Measurements from ENCODE around the gene CINP. TPM values are rescaled to one million over a fixed set of nuclear protein-coding genes. Genes with fewer than 3 reads are reported as not detected.
"Not testable (repeated sequence)": the region's sequence is repeated elsewhere in the genome, so short reads cannot be mapped to it uniquely, and the experiment has no call there.

Gene CINP
- total RNA-seq, 1 donor = 51.8 TPM

DNA sequence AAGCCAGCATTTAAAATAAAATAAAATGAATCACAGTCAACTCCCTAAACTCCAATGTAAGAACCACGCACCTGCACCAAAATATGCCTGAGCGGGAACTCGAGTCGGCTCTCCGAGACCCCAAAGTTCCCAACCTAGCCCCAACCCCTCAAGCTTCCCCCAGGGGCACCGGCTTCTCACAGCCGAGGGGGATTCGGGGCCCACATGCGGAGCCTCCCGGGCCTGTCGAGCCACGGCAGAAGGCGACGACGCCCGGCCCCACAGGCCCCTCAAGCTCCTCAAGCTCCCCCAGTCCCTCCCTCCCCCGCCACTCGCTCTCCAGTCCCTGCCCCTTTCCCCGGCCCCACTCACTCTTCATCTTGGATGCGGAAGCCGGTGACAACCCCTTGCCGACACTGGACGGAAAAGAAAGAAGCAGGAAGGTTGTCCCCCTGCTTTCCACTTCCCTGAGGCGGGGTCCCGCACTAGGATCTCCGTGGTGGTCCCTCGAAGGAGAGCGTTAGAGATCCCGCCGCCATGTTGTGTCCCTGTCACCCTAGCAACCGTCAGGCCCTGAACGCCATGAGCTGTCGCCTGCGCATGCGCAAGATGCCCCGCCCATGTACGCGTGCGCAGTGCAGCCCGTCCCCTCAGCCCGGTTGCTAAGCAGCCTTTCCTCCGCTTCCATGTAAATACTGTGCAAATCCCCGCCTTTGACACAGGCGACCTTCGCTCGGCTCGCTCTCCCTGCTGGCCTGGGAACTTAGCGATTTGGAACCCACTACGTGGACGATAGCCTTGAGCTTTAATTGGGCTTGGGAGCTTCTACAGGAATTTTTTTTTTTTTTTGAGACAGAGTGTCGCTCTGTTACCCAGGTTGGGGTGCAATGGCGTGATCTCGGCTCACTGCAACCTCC is 57.8 kb downstream of the CINP start, which contains the start of gene MOK:
Gene MOK (minus strand): TSS at position 554 of the 896 bp plus-strand sequence. CDS start 196 bp downstream, at position 358.
- TF ChIP-seq, protein P1, sequence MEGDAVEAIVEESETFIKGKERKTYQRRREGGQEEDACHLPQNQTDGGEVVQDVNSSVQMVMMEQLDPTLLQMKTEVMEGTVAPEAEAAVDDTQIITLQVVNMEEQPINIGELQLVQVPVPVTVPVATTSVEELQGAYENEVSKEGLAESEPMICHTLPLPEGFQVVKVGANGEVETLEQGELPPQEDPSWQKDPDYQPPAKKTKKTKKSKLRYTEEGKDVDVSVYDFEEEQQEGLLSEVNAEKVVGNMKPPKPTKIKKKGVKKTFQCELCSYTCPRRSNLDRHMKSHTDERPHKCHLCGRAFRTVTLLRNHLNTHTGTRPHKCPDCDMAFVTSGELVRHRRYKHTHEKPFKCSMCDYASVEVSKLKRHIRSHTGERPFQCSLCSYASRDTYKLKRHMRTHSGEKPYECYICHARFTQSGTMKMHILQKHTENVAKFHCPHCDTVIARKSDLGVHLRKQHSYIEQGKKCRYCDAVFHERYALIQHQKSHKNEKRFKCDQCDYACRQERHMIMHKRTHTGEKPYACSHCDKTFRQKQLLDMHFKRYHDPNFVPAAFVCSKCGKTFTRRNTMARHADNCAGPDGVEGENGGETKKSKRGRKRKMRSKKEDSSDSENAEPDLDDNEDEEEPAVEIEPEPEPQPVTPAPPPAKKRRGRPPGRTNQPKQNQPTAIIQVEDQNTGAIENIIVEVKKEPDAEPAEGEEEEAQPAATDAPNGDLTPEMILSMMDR (IDR thresholded peaks at IDR 0.05; ENCODE audit: insufficient read depth, low read depth, low read length) = no peak

DNA sequence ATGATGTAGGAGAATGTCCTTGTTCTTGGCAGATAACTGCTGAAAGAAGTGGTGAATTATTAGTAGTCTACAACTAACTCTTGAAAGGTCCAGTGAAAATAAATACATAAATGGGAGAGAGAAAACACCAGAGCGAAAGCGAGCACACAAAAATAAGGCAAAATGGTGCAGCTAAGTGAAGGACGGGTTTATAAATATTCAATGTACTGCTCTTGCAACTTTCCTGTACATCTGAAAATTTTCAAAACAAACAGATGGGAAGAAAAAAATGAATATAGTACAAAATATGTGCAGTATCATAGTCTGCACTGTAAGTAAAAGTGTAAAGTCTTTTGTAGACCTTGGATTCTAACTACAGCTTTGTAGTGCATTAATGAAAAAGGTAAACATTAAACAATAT is 59.0 kb downstream of the CINP start:
- H3K4me3 ChIP-seq (ENCODE audit: low read depth, low read length) = no peak overlapping the region
- DNase-seq (ENCODE audit: low read depth) = no peak
- TF ChIP-seq, protein P1 (IDR thresholded peaks at IDR 0.05; ENCODE audit: insufficient read depth, low read depth, low read length) = no peak

More for the DNA sequence above, 57.8 kb downstream of the CINP start, which contains the start of gene MOK:
- peak; percentile 96 for DNase-seq (ENCODE audit: low read depth)
- H3K4me3 ChIP-seq (ENCODE audit: low read depth, low read length) = peak within 1 kb of the TSS; percentile 92

DNA sequence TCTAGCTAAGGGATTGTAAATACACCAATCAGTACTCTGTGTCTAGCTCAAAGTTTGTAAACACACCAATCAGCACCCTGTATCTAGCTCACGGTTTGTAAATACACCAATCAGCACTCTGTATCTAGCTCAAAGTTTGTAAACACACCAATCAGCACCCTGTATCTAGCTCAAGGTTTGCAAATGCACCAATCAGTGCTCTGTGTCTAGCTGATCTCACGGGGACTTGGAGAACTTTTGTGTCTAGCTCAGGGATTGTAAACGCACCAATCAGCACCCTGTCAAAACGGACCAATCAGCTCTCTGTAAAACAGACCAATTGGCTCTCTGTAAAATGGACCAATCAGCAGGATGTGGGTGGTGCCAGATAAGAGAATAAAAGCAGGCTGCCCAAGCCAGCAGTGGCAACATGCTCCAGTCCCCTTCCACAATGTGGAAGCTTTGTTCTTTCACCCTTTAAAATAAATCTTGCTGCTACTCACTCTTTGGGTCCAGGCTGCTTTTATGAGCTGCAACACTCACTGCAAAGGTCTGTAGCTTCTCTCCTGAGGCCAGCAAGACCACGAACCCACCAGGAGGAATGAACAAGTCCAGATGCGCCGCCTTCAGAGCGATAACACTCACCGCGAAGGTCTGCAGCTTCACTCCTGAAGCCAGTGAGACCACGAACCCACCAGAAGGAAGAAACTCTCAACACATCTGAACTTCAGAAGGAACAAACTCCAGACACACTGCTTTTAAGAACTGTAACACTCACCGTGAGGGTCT is 64.2 kb downstream of the CINP start:
- H3K4me3 ChIP-seq (ENCODE audit: low read depth, low read length); DNase-seq (ENCODE audit: low read depth): not testable (repeated sequence)

Other genes with a start within 250 kb of the CINP start
- gene WDR20, start 223.0 kb downstream of the CINP start, total RNA-seq = 14.7 and 15.1 TPM in 2 replicates
- gene MOK, start 57.7 kb downstream of the CINP start, total RNA-seq = 12.9 and 16.0 TPM in 2 replicates
- 8.7 and 9.5 TPM in 2 replicates for gene ZNF839, start 43.1 kb downstream of the CINP start, total RNA-seq
- 18.0 and 19.9 TPM in 2 replicates for gene TECPR2, start 51 bp upstream of the CINP start, total RNA-seq
- 16.4 and 26.4 TPM in 2 replicates for gene ANKRD9, start 146.9 kb upstream of the CINP start, total RNA-seq
- 12.6 and 23.7 TPM in 2 replicates for gene RCOR1, start 229.8 kb upstream of the CINP start, total RNA-seq